HCT116 (cell line): ENCODE measurements around the gene CYGB.
A peak's percentile ranks its signal among the peaks of the same experiment; 100 is the strongest.

ENCODE experiments used
- CEBPB ChIP-seq: IDR thresholded peaks from 2 replicates; pipeline ENCODE4 v1.6.1; 2012; ENCODE audit warnings: low read depth
- EZH2 ChIP-seq: fragments of 200-600 bp; sonication (generic); IDR thresholded peaks from 2 replicates; pipeline ENCODE4 v1.6.1; 2017; ENCODE audit warnings: antibody characterized with exemption, mixed run types
- POLR2A ChIP-seq: IDR thresholded peaks from 2 replicates; pipeline ENCODE4 v1.7.0; 2011; ENCODE audit warnings: borderline replicate concordance; ENCODE audit not compliant: insufficient read depth, insufficient read length; ENCODE audit errors: extremely low read depth
- SP1 ChIP-seq: IDR thresholded peaks from 2 replicates; pipeline ENCODE4 v1.6.1; 2012; ENCODE audit warnings: low read depth
- ZNF274 ChIP-seq: fragments of 200-500 bp; sonication (Bioruptor generic); IDR thresholded peaks from 2 replicates; pipeline ENCODE4 v1.6.1; 2014; ENCODE audit warnings: mild to moderate bottlenecking, low read depth, low read length, inconsistent platforms
- TF ChIP-seq, protein P1 (sequence below), 3 experiments: fragments of 200-600 bp in 1 of 3; sonication (generic) in 1 of 3; IDR thresholded peaks in 2 of 3; conservative IDR thresholded peaks in 1 of 3; 2 replicates each; pipeline ENCODE4 v1.5.1; 2012 to 2017; ENCODE audit warnings: low read depth in 2 of 3, low read length in 2 of 3, antibody characterized with exemption in 1 of 3, borderline replicate concordance in 1 of 3, control low read depth in 1 of 3, mild to moderate bottlenecking in 1 of 3, mixed read lengths in 1 of 3, mixed run types in 1 of 3, moderate library complexity in 1 of 3; ENCODE audit not compliant: insufficient read depth in 1 of 3

DNA sequence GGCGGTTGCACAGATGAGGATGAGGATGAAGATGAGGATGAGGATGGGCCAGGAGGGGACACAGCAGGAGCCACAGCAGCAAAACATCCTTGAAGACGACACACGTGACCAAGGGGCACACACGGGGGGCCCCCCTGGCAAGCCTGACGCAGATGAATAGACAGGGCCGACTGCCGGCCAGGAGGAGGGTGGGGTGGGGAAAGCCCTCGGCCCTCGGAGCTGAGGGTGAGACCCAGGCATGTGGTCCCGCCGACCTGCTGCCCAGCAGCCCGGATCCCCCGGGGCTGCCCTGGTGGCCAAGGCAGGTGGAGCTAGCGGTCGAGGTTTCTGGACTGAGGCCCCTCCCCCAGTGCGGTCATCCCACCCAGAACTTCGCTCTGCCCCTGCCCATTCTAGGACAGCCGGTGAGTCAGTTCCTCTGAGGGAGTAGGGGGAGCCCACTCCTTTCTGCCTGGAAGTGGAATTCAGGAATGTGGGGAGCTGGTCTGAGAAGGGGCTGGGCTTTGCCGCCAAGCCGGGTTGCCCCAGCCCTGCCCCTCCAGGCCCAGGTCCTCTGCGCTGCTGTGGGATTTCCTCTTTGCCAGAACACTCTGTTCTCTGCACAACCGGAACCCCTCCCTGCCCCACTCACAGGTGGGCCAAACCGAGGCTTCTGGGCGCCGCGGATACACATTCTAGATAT, 9.9 kb downstream of the CYGB start:
- TF ChIP-seq ZNF274: no peak
- TF ChIP-seq, protein P1, sequence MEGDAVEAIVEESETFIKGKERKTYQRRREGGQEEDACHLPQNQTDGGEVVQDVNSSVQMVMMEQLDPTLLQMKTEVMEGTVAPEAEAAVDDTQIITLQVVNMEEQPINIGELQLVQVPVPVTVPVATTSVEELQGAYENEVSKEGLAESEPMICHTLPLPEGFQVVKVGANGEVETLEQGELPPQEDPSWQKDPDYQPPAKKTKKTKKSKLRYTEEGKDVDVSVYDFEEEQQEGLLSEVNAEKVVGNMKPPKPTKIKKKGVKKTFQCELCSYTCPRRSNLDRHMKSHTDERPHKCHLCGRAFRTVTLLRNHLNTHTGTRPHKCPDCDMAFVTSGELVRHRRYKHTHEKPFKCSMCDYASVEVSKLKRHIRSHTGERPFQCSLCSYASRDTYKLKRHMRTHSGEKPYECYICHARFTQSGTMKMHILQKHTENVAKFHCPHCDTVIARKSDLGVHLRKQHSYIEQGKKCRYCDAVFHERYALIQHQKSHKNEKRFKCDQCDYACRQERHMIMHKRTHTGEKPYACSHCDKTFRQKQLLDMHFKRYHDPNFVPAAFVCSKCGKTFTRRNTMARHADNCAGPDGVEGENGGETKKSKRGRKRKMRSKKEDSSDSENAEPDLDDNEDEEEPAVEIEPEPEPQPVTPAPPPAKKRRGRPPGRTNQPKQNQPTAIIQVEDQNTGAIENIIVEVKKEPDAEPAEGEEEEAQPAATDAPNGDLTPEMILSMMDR (IDR thresholded peaks at IDR 0.05 in 2 of 3, conservative IDR thresholded peaks at IDR 0.05 in 1 of 3; ENCODE audit: borderline replicate concordance in 1 of 3, insufficient read depth in 1 of 3, low read depth in 2 of 3, low read length in 2 of 3): peak in 1 of 3 experiments; percentile 11; a peak in 1 of 6 replicates
- TF ChIP-seq SP1: no peak
- no peak for TF ChIP-seq CEBPB
- no peak for TF ChIP-seq EZH2
- TF ChIP-seq POLR2A: peak; percentile 62
